Measurements from ENCODE around the gene CAMTA1. TPM values are rescaled to one million over a fixed set of nuclear protein-coding genes. Genes with fewer than 3 reads are reported as not detected.
"Not testable (repeated sequence)": the region's sequence is repeated elsewhere in the genome, so short reads cannot be mapped to it uniquely, and the experiment has no call there.

CAMTA1 gene
- total RNA-seq, 2 experiments from 2014 or later = 45.5 to 45.6 TPM

DNA sequence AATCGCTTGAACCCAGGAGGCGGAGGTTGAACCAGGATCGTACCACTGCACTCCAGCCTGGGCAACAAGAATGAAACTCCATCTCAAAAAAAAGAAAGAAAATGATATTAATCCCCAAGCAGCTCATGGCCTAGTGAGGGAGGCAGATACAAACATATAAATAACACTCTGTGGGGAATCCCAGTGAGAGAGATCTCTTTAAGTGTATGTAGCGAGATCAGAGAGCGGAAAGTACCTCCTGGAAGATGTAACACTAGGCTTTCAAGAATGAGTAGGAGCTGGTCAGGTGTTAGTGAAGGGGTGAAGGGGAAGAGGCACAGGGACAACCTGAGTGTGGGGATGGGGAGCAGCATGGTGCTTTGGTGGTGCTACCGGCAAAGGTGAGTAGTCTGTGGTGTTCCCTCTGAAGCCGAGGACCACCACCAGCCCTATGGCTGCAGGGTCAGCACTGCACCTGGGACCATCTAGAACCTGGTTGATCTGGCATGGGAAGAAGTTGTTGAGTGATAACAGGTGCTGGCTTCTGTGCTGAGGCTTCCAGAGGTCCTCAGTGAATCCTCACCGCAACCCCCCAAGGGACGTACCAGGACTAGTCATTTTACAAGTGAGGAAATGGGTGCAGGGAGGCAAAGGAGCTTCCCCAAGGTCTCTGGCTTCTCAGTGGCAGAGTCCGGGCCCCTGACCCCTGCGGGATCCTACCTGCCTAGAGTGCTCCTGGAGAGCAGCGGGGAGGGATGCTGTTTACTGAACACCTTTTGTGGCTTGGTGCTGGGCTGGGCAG lies 618.2 kb downstream of the CAMTA1 start:
- H3K9me3 Mint-ChIP-seq = no peaks in the 10 kb centered on the region
- no peak overlapping the region for H3K4me3 Mint-ChIP-seq
- no peak for ATAC-seq (ENCODE audit: low read depth)
- no peak for DNase-seq
- POLR2A ChIA-PET = no interaction called here
- H3K36me3 Mint-ChIP-seq = no peaks in the 10 kb centered on the region
- no peak overlapping the region for H3K27ac Mint-ChIP-seq
- no peaks in the 10 kb centered on the region for H3K4me1 Mint-ChIP-seq
- H3K27me3 Mint-ChIP-seq = peaks cover 18% of the 10 kb centered on the region

GRCh38 chr1:7404046-7404742 lies 618.9 kb downstream of the CAMTA1 start:
- Mint-ChIP-seq H3K27me3 (peaks cover 13% of the 10 kb centered on the region), H3K9me3 (no peaks in the 10 kb centered on the region), H3K4me3 (no peak overlapping the region), H3K36me3 (no peaks in the 10 kb centered on the region), H3K27ac (no peak overlapping the region), H3K4me1 (no peaks in the 10 kb centered on the region)
- ATAC-seq (ENCODE audit: low read depth) = no peak
- POLR2A ChIA-PET = no interaction called here
- DNase-seq = no peak

DNA sequence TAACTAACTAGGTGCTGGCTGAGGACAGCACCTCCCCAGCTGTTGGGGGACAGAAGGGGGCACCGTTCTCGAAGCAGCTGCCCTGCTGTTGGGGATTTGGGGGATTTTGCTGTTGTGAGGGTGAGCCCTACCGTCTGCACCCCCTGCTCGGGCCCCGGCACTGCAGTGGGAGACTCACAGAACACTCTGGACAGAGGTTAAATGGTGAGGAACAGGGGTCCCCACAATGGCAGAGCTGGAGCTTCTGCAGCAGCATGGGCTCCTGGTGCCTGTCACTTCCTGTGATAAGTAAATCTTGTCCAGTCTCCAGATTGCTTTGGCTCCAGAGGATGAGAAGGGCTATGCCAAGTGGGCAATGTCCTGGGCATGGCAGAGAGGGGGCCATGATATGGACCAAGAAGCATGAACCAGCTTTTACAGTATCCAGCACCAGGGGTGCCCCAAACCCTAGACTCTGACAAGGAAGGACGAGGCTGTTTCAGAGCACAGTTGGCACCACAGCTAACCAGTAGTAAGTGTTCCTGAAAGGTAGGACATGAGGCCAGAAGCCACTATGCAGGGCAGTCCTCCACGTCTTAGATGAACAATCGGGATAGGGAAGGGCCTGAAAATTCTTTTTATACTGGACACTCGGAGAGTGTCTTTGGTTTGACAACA lies 620.7 kb downstream of the CAMTA1 start:
- Mint-ChIP-seq H3K9me3 (no peaks in the 10 kb centered on the region), H3K27me3 (peaks cover 3% of the 10 kb centered on the region), H3K36me3 (no peaks in the 10 kb centered on the region), H3K27ac (no peak overlapping the region), H3K4me1 (no peaks in the 10 kb centered on the region), H3K4me3 (no peak overlapping the region)
- POLR2A ChIA-PET = no interaction called here
- no peak for ATAC-seq (ENCODE audit: low read depth)
- DNase-seq = no peak

GRCh38 chr1:7406641-7407543 lies 621.6 kb downstream of the CAMTA1 start:
- DNase-seq (no peak), ATAC-seq (ENCODE audit: low read depth) (no peak)
- Mint-ChIP-seq H3K27me3 (peaks cover 3% of the 10 kb centered on the region), H3K4me1 (no peaks in the 10 kb centered on the region), H3K9me3 (no peaks in the 10 kb centered on the region), H3K27ac (no peak overlapping the region), H3K36me3 (no peaks in the 10 kb centered on the region), H3K4me3 (no peak overlapping the region)
- POLR2A ChIA-PET = no interaction called here

- Mint-ChIP-seq H3K4me1 (no peaks in the 10 kb centered on the region), H3K9me3 (no peaks in the 10 kb centered on the region), H3K36me3 (no peaks in the 10 kb centered on the region), H3K27me3 (no peaks in the 10 kb centered on the region), H3K27ac (no peak overlapping the region), H3K4me3 (no peak overlapping the region)
- DNase-seq (no peak), ATAC-seq (ENCODE audit: low read depth) (no peak)
- POLR2A ChIA-PET = no interaction called here
These were observed 622.3 kb downstream of the CAMTA1 start for GRCh38 chr1:7407544-7407895.

DNA sequence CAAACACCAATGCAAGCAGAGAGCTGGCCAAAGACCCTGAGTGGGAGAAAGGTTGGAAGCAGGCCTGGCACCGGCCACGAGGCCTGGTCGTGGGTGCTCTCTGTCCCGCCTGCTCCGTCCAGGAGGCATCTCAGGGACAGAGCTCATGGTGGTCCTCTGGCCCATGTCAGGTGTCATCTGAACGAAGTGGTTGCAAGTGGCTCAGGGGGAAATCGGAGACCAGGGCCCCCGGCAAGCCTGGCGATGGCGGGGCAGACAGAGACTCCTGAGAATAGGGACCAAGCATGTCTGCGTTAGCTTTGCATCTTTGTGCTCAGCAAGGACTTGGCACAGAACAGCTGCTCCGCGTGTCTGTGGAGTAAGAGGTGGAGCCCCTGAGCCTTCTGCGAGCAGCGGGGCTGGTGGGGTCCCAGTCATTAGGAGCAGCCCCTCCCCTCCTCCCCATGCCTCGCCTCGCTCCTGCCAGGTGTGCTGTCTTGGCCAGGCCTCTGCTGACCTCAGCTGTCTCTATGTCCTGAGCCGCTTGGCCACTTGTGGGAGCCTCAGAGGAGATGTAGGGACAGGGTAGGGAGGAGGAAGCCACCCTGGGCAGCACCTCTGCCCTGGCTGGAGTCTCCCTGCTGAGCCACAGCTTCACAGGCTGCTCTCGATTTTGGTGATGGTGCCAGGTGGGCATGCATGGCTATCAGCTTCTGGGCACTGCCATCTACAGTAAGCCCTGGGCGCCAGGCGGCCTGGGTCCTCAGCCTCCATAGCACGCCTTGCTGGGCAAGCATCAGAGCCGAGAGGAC lies 622.9 kb downstream of the CAMTA1 start:
- Mint-ChIP-seq H3K27ac (no peak overlapping the region), H3K9me3 (no peaks in the 10 kb centered on the region), H3K4me3 (no peak overlapping the region), H3K27me3 (no peaks in the 10 kb centered on the region), H3K4me1 (no peaks in the 10 kb centered on the region), H3K36me3 (no peaks in the 10 kb centered on the region)
- POLR2A ChIA-PET = no interaction called here
- DNase-seq = no peak
- ATAC-seq (ENCODE audit: low read depth) = no peak

DNA sequence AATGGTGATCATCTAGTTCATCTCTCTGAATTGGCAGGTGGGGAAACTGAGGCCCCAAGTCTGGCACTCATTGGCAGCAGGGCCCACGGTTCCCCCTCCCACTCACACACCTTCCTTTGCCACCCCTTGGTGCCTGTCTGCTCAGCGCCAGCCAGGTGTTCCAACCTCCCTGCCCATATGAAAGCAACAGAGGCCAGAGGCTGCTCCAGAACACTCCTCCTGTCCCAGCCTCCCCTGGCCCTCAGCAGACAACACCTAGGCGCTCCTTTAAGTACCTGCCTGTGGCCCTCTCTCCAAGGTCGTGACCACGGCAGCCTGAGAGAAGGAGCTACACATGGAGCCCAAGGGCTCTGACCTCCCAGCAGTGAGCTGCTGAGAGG lies 623.5 kb downstream of the CAMTA1 start:
- POLR2A ChIA-PET = no interaction called here
- Mint-ChIP-seq H3K36me3 (no peaks in the 10 kb centered on the region), H3K9me3 (no peaks in the 10 kb centered on the region), H3K27me3 (no peaks in the 10 kb centered on the region), H3K4me3 (no peak overlapping the region), H3K4me1 (no peaks in the 10 kb centered on the region), H3K27ac (no peak overlapping the region)
- ATAC-seq (ENCODE audit: low read depth) (no peak), DNase-seq (no peak)

- Mint-ChIP-seq H3K4me3 (no peak overlapping the region), H3K9me3 (no peaks in the 10 kb centered on the region), H3K27ac (no peak overlapping the region), H3K36me3 (no peaks in the 10 kb centered on the region), H3K27me3 (no peaks in the 10 kb centered on the region), H3K4me1 (no peaks in the 10 kb centered on the region)
- ATAC-seq (ENCODE audit: low read depth) = no peak
- POLR2A ChIA-PET = no interaction called here
- DNase-seq = no peak
These were observed 624.0 kb downstream of the CAMTA1 start for GRCh38 chr1:7409278-7409677.

GRCh38 chr1:7410156-7410555 lies 624.9 kb downstream of the CAMTA1 start:
- Mint-ChIP-seq H3K4me1 (no peaks in the 10 kb centered on the region), H3K27ac (no peak overlapping the region)
- no peak for DNase-seq

DNA sequence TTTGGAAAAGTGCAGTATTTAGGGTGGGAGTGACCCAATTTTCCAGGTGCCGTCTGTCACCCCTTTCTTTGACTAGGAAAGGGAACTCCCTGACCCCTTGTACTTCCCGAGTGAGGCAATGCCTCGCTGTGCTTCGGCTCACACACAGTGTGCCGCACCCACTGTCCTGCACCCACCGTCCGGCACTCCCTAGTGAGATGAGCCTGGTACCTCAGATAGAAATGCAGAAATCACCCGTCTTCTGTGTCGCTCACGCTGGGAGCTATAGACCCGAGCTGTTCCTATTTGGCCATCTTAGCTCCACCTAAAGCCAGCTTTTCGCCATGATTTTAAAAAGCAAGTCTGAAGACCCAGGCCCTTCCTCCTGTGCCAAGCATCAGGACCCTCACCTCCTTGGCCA lies 632.4 kb downstream of the CAMTA1 start:
- POLR2A ChIA-PET; H3K36me3 Mint-ChIP-seq; DNase-seq; H3K9me3 Mint-ChIP-seq; H3K27me3 Mint-ChIP-seq; H3K4me3 Mint-ChIP-seq; H3K4me1 Mint-ChIP-seq; ATAC-seq (ENCODE audit: low read depth); H3K27ac Mint-ChIP-seq: not testable (repeated sequence)

More at GRCh38 chr1:7410156-7410555, 624.9 kb downstream of the CAMTA1 start:
- no peak for ATAC-seq (ENCODE audit: low read depth)
- H3K4me3 Mint-ChIP-seq = no peak overlapping the region
- H3K36me3 Mint-ChIP-seq = no peaks in the 10 kb centered on the region
- H3K9me3 Mint-ChIP-seq = no peaks in the 10 kb centered on the region
- H3K27me3 Mint-ChIP-seq = no peaks in the 10 kb centered on the region
- POLR2A ChIA-PET = no interaction called here

DNA sequence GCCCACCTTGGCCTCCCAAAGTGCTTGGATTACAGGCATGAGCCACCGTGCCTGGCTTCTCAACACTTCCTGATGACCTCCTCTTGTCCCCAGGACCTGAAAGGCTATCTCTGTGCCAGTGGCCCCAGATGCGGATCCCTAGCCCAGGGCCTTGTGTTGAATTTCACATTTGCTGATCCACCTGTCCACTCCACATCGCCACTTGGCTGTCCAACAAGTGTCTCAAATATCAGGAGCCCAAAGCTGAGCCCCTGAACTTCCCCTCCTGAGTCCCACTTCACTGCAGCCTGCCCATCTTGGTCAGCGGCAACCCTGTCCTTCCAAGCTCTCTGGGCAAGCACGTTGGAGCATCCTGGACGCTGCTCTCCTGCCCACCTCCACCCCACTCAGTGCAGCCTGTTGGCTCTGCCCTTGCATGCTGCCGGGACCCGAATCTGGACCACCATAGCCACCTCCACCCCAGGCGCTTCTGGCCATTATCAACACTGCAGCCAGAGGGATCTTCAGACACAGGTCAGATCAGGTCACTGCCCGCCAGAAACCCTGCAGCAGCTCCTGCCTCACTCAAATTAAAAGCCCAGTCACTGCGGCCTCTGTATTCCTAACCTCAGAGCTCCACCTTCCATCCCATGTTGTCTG lies 633.3 kb downstream of the CAMTA1 start:
- Mint-ChIP-seq H3K9me3 (peaks cover 5% of the 10 kb centered on the region), H3K36me3 (no peaks in the 10 kb centered on the region), H3K27ac (no peak overlapping the region), H3K4me1 (no peaks in the 10 kb centered on the region), H3K27me3 (peaks cover 2% of the 10 kb centered on the region), H3K4me3 (no peak overlapping the region)
- DNase-seq = peak; percentile 10
- ATAC-seq (ENCODE audit: low read depth) = no peak
- POLR2A ChIA-PET = no interaction called here

- ATAC-seq (ENCODE audit: low read depth) (no peak), DNase-seq (no peak)
- Mint-ChIP-seq H3K9me3 (peaks cover 5% of the 10 kb centered on the region), H3K27ac (no peak overlapping the region), H3K4me3 (no peak overlapping the region), H3K36me3 (no peaks in the 10 kb centered on the region), H3K4me1 (no peaks in the 10 kb centered on the region), H3K27me3 (peaks cover 2% of the 10 kb centered on the region)
- POLR2A ChIA-PET = no interaction called here
These were observed 634.8 kb downstream of the CAMTA1 start for GRCh38 chr1:7420098-7420445.
